PC-3 (cell line): ENCODE results near the gene HEXIM1.

Experiments
- CTCF ChIP-seq: fragments of 300-600 bp; sonication (generic); conservative IDR thresholded peaks from 2 replicates; pipeline ENCODE4 v1.5.1; 2017; ENCODE audit warnings: antibody characterized with exemption, low read depth, mild to moderate bottlenecking, low read length
- EZH2 ChIP-seq: fragments of 300-600 bp; sonication (generic); IDR thresholded peaks from one replicate; pipeline ENCODE4 v1.6.1; 2017; ENCODE audit warnings: antibody characterized with exemption, mild to moderate bottlenecking, low read length; ENCODE audit not compliant: unreplicated experiment

- TF ChIP-seq CTCF (no peak), EZH2 (no peak)
Observed at GRCh38 chr17:45143767-45144198, 4.5 kb upstream of the HEXIM1 start.
